HG03196 (cell line): Measurements from ENCODE around the gene DIAPH3.

ENCODE experiments used
- ATAC-seq: cut with Tn5 transposase; IDR thresholded peaks from one replicate; pipeline ENCODE4 v1.9.1; 2021; ENCODE audit not compliant: unreplicated experiment

Gene DIAPH3

GRCh38 chr13:59962343-59962742 is 201.4 kb downstream of the DIAPH3 start:
- no peak for ATAC-seq

- no peak for ATAC-seq
These were observed 203.0 kb downstream of the DIAPH3 start for GRCh38 chr13:59960683-59961082.

GRCh38 chr13:59957438-59957837 is 206.3 kb downstream of the DIAPH3 start:
- no peak for ATAC-seq

- no peak for ATAC-seq
These were observed 209.1 kb downstream of the DIAPH3 start for GRCh38 chr13:59954601-59955000.

GRCh38 chr13:59951011-59951410 is 212.7 kb downstream of the DIAPH3 start:
- ATAC-seq, result no peak

GRCh38 chr13:59950266-59950665 is 213.5 kb downstream of the DIAPH3 start:
- no peak for ATAC-seq

- ATAC-seq, result no peak
These were observed 215.0 kb downstream of the DIAPH3 start for GRCh38 chr13:59948686-59949085.

GRCh38 chr13:59946944-59947343 is 216.8 kb downstream of the DIAPH3 start:
- no peak for ATAC-seq

GRCh38 chr13:59931621-59932020 is 232.1 kb downstream of the DIAPH3 start:
- ATAC-seq, result no peak

- no peak for ATAC-seq
These were observed 239.5 kb downstream of the DIAPH3 start for GRCh38 chr13:59924256-59924655.

- no peak for ATAC-seq
These were observed 248.5 kb downstream of the DIAPH3 start for GRCh38 chr13:59915252-59915651.

- ATAC-seq, result no peak
These were observed 249.2 kb downstream of the DIAPH3 start for GRCh38 chr13:59914556-59914955.

GRCh38 chr13:59906413-59907049 is 257.2 kb downstream of the DIAPH3 start:
- ATAC-seq, result no peak

- no peak for ATAC-seq
These were observed 262.5 kb downstream of the DIAPH3 start for GRCh38 chr13:59901191-59901590.

GRCh38 chr13:59898066-59898465 is 265.7 kb downstream of the DIAPH3 start:
- no peak for ATAC-seq

GRCh38 chr13:59893266-59893665 is 270.5 kb downstream of the DIAPH3 start:
- ATAC-seq, result no peak

GRCh38 chr13:59891053-59891452 is 272.7 kb downstream of the DIAPH3 start:
- no peak for ATAC-seq

GRCh38 chr13:59890054-59890453 is 273.7 kb downstream of the DIAPH3 start:
- no peak for ATAC-seq

- ATAC-seq, result no peak
These were observed 275.3 kb downstream of the DIAPH3 start for GRCh38 chr13:59888408-59888807.

- ATAC-seq, result no peak
These were observed 278.7 kb downstream of the DIAPH3 start for GRCh38 chr13:59885076-59885475.

- ATAC-seq, result no peak
These were observed 279.8 kb downstream of the DIAPH3 start for GRCh38 chr13:59883885-59884284.

- no peak for ATAC-seq
These were observed 283.3 kb downstream of the DIAPH3 start for GRCh38 chr13:59880468-59880867.

- ATAC-seq, result no peak
These were observed 284.4 kb downstream of the DIAPH3 start for GRCh38 chr13:59879281-59879680.
